CD4-positive, alpha-beta T cell (primary cell): ENCODE results near the gene LSAMP. TPM values are rescaled to one million over a fixed set of nuclear protein-coding genes. Genes with fewer than 3 reads are reported as not detected.

Experiments
- ATAC-seq: fragments of 200-7000 bp; cut with Tn5 transposase; one replicate; pipeline ENCODE4 v1.10.0; 2022; ENCODE audit warnings: mild to moderate bottlenecking; ENCODE audit not compliant: poor library complexity
- CTCF ChIA-PET: fragments of 350-600 bp; sonication (Branson Sonifier 250); formaldehyde crosslinking; loops from one replicate; lab custom pipeline; 2021; ENCODE audit warnings: antibody characterized with exemption, inconsistent platforms; lab: Charles Lee
- POLR2A ChIA-PET: fragments of 350-600 bp; sonication (Branson Sonifier 250); formaldehyde crosslinking; loops from one replicate; lab custom pipeline; 2021; ENCODE audit warnings: antibody characterized with exemption, inconsistent platforms; lab: Charles Lee
- DNase-seq, 14 experiments: peaks; one replicate each; pipeline ENCODE4 v3.0.0-alpha.2; 2013 to 2020; ENCODE audit warnings: mixed read lengths in 2 of 14
- H3K27ac ChIP-seq, 2 donors: one replicate each; pipeline versions ENCODE4 v1.5.1 to v1.7.0; 2013; ENCODE audit warnings: low read length in 2 of 2, low read depth in 1 of 2, mild to moderate bottlenecking in 1 of 2
- H3K27me3 ChIP-seq, 2 experiments: 1 replicate in 1 of 2; 2 replicates in 1 of 2; pipeline versions ENCODE4 v1.6.1 to v1.7.0; 2013; ENCODE audit warnings: low read length in 2 of 2, control low read depth in 1 of 2, mild to moderate bottlenecking in 1 of 2, moderate library complexity in 1 of 2; ENCODE audit not compliant: insufficient read depth in 2 of 2, control insufficient read depth in 1 of 2
- H3K36me3 ChIP-seq: one replicate; pipeline ENCODE4 v1.6.1; 2013; ENCODE audit warnings: low read length, control low read depth; ENCODE audit not compliant: insufficient read depth
- H3K4me1 ChIP-seq: one replicate; pipeline ENCODE4 v1.6.1; 2013; ENCODE audit warnings: low read length, control low read depth; ENCODE audit not compliant: insufficient read depth
- H3K4me3 ChIP-seq: one replicate; pipeline ENCODE4 v1.5.1; 2013; ENCODE audit warnings: mild to moderate bottlenecking, low read length, moderate library complexity
- H3K9me3 ChIP-seq, 2 experiments: 1 replicate in 1 of 2; 2 replicates in 1 of 2; pipeline versions ENCODE4 v1.6.1 to v1.7.0; 2013; ENCODE audit warnings: low read length in 2 of 2, mild to moderate bottlenecking in 2 of 2, control low read depth in 1 of 2, moderate library complexity in 1 of 2; ENCODE audit not compliant: control insufficient read depth in 1 of 2, insufficient read depth in 1 of 2
- H3K27ac Mint-ChIP-seq: one replicate; pipeline ENCODE4 v1.8.0; 2020; ENCODE audit warnings: mixed read lengths
- H3K27me3 Mint-ChIP-seq: one replicate; pipeline ENCODE4 v1.8.0; 2021; ENCODE audit warnings: mixed read lengths
- H3K36me3 Mint-ChIP-seq: one replicate; pipeline ENCODE4 v1.8.0; 2021; ENCODE audit warnings: low read depth, mixed read lengths
- H3K4me1 Mint-ChIP-seq: one replicate; pipeline ENCODE4 v1.8.0; 2021; ENCODE audit warnings: low read depth, mixed read lengths
- H3K4me3 Mint-ChIP-seq: one replicate; pipeline ENCODE4 v1.8.0; 2020; ENCODE audit warnings: mild to moderate bottlenecking, mixed read lengths
- H3K9me3 Mint-ChIP-seq: one replicate; pipeline ENCODE4 v1.8.0; 2020; ENCODE audit warnings: mixed read lengths
- intact Hi-C, 2 experiments: fragments of 100-400 bp; cut with DNase I in 1 of 2; cut with micrococcal nuclease in 1 of 2; formaldehyde crosslinking; loops; one replicate each; pipeline versions ENCODE4 v1.15.1 to v1.9.0; 2023 to 2025; cut with DNase I, micrococcal nuclease
- total RNA-seq, 174 experiments: library from RNA in 2 of 174; stranded (reverse) in 2 of 174; gene quantifications; one replicate each; pipeline ENCODE4 v1.2.3 and lab custom pipeline; 2021 to 2026
- TF ChIP-seq, protein P1 (sequence below): fragments of 200-600 bp; IDR thresholded peaks from one replicate; pipeline ENCODE4 v1.8.0; 2022; ENCODE audit warnings: antibody characterized with exemption, mild to moderate bottlenecking

LSAMP gene
- total RNA-seq, 2 experiments from 2014 or later = not detected

DNA sequence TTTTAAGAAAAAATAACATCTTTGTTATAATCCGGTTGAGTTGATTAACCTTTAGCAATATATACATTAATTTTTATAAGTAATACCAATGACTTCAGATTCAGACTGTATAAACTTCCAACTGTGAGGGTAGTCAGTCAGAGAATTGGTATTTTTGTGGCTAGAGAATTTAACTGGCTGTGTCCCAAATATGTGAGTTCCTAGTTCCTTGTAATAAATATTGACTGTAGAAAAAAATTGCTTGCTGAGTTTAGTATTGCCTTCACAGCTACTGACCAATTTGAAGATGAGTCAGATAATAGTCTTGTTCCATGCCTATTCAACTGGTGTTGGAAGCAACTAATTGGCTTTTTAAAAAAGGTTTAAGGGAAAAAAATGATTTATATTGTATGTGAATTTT, 611.2 kb downstream of the LSAMP start:
- DNase-seq (no peak), ATAC-seq (no peak)
- intact Hi-C loops = no loop called here
- H3K4me3 ChIP-seq = no peak overlapping the region
- H3K4me3 Mint-ChIP-seq = no peak overlapping the region
- H3K4me1 ChIP-seq = no peaks in the 10 kb centered on the region
- CTCF ChIA-PET = no interaction called here
- H3K4me1 Mint-ChIP-seq = no peaks in the 10 kb centered on the region
- H3K27ac ChIP-seq = no peak overlapping the region
- peaks cover 0 to 4% of the 10 kb centered on the region in 2 experiments for H3K27me3 ChIP-seq
- H3K27me3 Mint-ChIP-seq = peaks cover 19% of the 10 kb centered on the region
- no peaks in the 10 kb centered on the region for H3K9me3 Mint-ChIP-seq
- H3K27ac Mint-ChIP-seq = no peak overlapping the region
- no peaks in the 10 kb centered on the region for H3K36me3 ChIP-seq
- no peaks in the 10 kb centered on the region for H3K36me3 Mint-ChIP-seq
- POLR2A ChIA-PET = no interaction called here
- H3K9me3 ChIP-seq = no peaks in the 10 kb centered on the region
- TF ChIP-seq, protein P1, sequence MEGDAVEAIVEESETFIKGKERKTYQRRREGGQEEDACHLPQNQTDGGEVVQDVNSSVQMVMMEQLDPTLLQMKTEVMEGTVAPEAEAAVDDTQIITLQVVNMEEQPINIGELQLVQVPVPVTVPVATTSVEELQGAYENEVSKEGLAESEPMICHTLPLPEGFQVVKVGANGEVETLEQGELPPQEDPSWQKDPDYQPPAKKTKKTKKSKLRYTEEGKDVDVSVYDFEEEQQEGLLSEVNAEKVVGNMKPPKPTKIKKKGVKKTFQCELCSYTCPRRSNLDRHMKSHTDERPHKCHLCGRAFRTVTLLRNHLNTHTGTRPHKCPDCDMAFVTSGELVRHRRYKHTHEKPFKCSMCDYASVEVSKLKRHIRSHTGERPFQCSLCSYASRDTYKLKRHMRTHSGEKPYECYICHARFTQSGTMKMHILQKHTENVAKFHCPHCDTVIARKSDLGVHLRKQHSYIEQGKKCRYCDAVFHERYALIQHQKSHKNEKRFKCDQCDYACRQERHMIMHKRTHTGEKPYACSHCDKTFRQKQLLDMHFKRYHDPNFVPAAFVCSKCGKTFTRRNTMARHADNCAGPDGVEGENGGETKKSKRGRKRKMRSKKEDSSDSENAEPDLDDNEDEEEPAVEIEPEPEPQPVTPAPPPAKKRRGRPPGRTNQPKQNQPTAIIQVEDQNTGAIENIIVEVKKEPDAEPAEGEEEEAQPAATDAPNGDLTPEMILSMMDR = no peak

DNA sequence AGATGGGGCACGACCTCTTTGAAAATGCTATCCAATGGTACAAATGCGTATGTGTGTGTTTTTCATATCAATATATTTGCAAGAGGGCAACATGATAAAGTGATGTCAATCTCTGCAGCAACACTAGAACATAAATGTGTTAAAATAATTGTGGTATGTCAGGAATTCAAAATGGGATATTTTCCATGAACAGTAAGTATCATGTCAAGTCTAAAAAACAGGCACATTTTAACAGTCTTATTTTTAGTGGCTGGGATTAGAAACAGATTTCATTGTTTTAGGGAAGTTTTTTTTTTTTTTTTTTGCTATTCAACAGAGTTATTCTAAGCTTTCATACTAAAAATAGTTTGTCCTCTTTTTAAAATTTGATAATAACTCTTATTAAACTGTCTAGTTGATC, 612.2 kb downstream of the LSAMP start:
- Histone ChIP-seq H3K27me3 (peaks cover 0 to 4% of the 10 kb centered on the region in 2 experiments), H3K9me3 (no peaks in the 10 kb centered on the region), H3K36me3 (no peaks in the 10 kb centered on the region), H3K27ac (no peak overlapping the region), H3K4me3 (no peak overlapping the region), H3K4me1 (no peaks in the 10 kb centered on the region)
- no peaks in the 10 kb centered on the region for H3K9me3 Mint-ChIP-seq
- H3K4me1 Mint-ChIP-seq = no peaks in the 10 kb centered on the region
- TF ChIP-seq, protein P1 = no peak
- no peaks in the 10 kb centered on the region for H3K36me3 Mint-ChIP-seq
- CTCF ChIA-PET = interaction anchor here (0.6 kb wide), 1 partner anchor 196 kb away, joined by 3 read pairs; no protein-coding TSS in a partner anchor
- H3K27ac Mint-ChIP-seq = no peak overlapping the region
- ATAC-seq = no peak
- POLR2A ChIA-PET = no interaction called here
- peaks cover 23% of the 10 kb centered on the region for H3K27me3 Mint-ChIP-seq
- H3K4me3 Mint-ChIP-seq = no peak overlapping the region
- intact Hi-C loops = no loop called here
- no peak for DNase-seq

DNA sequence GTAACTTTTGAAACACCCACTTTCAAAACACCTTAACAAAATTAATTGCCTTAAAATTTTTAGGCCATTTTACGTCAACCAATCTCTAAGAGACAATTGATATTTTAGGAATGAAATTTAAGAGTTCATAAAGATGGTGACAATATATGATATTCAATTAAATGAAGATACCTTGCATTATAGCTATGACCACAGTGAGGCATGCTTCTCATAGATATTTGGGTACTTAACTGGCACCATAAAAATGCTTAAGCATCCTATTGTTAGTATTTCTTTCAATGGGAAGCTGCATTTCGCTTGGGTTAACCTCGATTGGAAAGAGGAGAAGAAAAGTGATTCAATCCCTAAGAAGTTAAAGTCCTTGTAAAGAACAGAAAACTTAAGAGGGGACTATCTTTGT, 613.0 kb downstream of the LSAMP start:
- no peaks in the 10 kb centered on the region for H3K4me1 ChIP-seq
- no peaks in the 10 kb centered on the region for H3K9me3 ChIP-seq
- ATAC-seq = no peak
- Mint-ChIP-seq H3K9me3 (no peaks in the 10 kb centered on the region), H3K36me3 (no peaks in the 10 kb centered on the region), H3K4me1 (no peaks in the 10 kb centered on the region), H3K27ac (no peak overlapping the region), H3K27me3 (peaks cover 31% of the 10 kb centered on the region), H3K4me3 (no peak overlapping the region)
- no peaks in the 10 kb centered on the region for H3K36me3 ChIP-seq
- ChIA-PET CTCF (interaction anchor here (1.0 kb wide), 1 partner anchor 48 kb away, joined by 3 read pairs; no protein-coding TSS in a partner anchor), POLR2A (no interaction called here)
- H3K27ac ChIP-seq = no peak overlapping the region
- no peak overlapping the region for H3K4me3 ChIP-seq
- H3K27me3 ChIP-seq = peaks cover 0 to 8% of the 10 kb centered on the region in 2 experiments
- no peak for DNase-seq
- TF ChIP-seq, protein P1 = no peak
- intact Hi-C loops = no loop called here
